HepG2 (cell line): ENCODE results near the gene TLK2. TPM values are rescaled to one million over a fixed set of nuclear protein-coding genes. Genes with fewer than 3 reads are reported as not detected.

Source experiments
- ATAC-seq: fragments of 200-7000 bp; cut with Tn5 transposase; 3 replicates; pipeline ENCODE4 v1.9.1; 2020; ENCODE audit warnings: mild to moderate bottlenecking, moderate library complexity
- BruUV-seq: library from RNA; stranded (reverse); fragments of 400-500 nt; replicated peaks from 2 replicates; lab custom pipeline; 2021; lab: Mats Ljungman, UMichigan
- CTCF ChIA-PET: fragments of 300-600 bp; formaldehyde crosslinking; extraction: SDS; loops from one replicate; lab custom pipeline; 2021; ENCODE audit warnings: low total read pairs, inconsistent platforms, low intra/inter-chr PET ratio; lab: Yijun Ruan, JAX
- POLR2A ChIA-PET: fragments of 350-600 bp; sonication (Branson Sonifier 250); formaldehyde crosslinking; loops from one replicate; lab custom pipeline; 2020; ENCODE audit warnings: antibody characterized with exemption, inconsistent platforms; lab: Yijun Ruan, JAX
- DNase-seq: peaks from one replicate; pipeline ENCODE4 v3.0.0-alpha.2; 2015; ENCODE audit warnings: low spot score
- FAIRE-seq: peaks from 3 replicates; lab custom pipeline; 2011; peaks lifted over from hg19 to GRCh38; lab: Jason Lieb, UNC
- H2AFZ ChIP-seq: one replicate; pipeline ENCODE4 v1.6.1; 2011; ENCODE audit warnings: low read length, inconsistent platforms
- H3K27ac ChIP-seq: fragments of 300-600 bp; 3 replicates; pipeline ENCODE4 v1.8.0; 2011; ENCODE audit warnings: mixed run types, mild to moderate bottlenecking, mixed read lengths, low read length, inconsistent platforms; ENCODE audit not compliant: insufficient read depth; ENCODE audit errors: extremely low read length
- H3K27me3 ChIP-seq, 2 experiments: fragments of 200-600 bp in 1 of 2; 2 replicates in 1 of 2; 3 replicates in 1 of 2; pipeline versions ENCODE4 v1.6.0 to v1.8.0; 2011; ENCODE audit warnings: low read length in 2 of 2, mild to moderate bottlenecking in 2 of 2, moderate library complexity in 2 of 2, inconsistent platforms in 1 of 2; ENCODE audit not compliant: insufficient read depth in 2 of 2, control insufficient read depth in 1 of 2
- H3K36me3 ChIP-seq, 2 experiments: fragments of 200-600 bp in 1 of 2; replicated peaks in 1 of 2; 2 replicates in 1 of 2; 3 replicates in 1 of 2; pipeline versions ENCODE4 v1.5.1 to v1.8.0; 2011; ENCODE audit warnings: low read length in 2 of 2, inconsistent platforms in 1 of 2; ENCODE audit not compliant: insufficient read depth in 2 of 2, control insufficient read depth in 1 of 2
- H3K4me1 ChIP-seq: 2 replicates; pipeline ENCODE4 v1.5.1; 2012; ENCODE audit warnings: low read length, inconsistent platforms; ENCODE audit not compliant: insufficient read depth
- H3K4me2 ChIP-seq: 2 replicates; pipeline ENCODE4 v1.6.0; 2011; ENCODE audit warnings: low read depth, low read length, inconsistent platforms
- H3K4me3 ChIP-seq, 3 experiments: fragments of 200-600 bp in 1 of 3; sonication (generic), shearing (Covaris generic) in 1 of 3; replicated peaks in 1 of 3; 2 replicates each; pipeline ENCODE4 v1.5.1; 2011 to 2016; ENCODE audit warnings: low read length in 3 of 3, inconsistent platforms in 2 of 3, low read depth in 2 of 3, mild to moderate bottlenecking in 2 of 3, control low read depth in 1 of 3, mixed read lengths in 1 of 3; ENCODE audit not compliant: insufficient read depth in 1 of 3
- H3K79me2 ChIP-seq: one replicate; pipeline ENCODE4 v1.6.1; 2011; ENCODE audit warnings: low read length, inconsistent platforms; ENCODE audit not compliant: insufficient read depth
- H3K9ac ChIP-seq: 2 replicates; pipeline ENCODE4 v1.6.0; 2011; ENCODE audit warnings: mild to moderate bottlenecking, low read depth, low read length, inconsistent platforms; ENCODE audit not compliant: insufficient read depth
- H3K9me3 ChIP-seq: 2 replicates; pipeline ENCODE4 v1.5.1; 2012; ENCODE audit warnings: mild to moderate bottlenecking, low read length
- H4K20me1 ChIP-seq: 2 replicates; pipeline ENCODE4 v1.6.0; 2011; ENCODE audit warnings: inconsistent platforms, mild to moderate bottlenecking, low read length, moderate library complexity; ENCODE audit not compliant: insufficient read depth
- BCL3 ChIP-seq: sonication (generic); formaldehyde crosslinking; IDR thresholded peaks from 2 replicates; pipeline ENCODE4 v1.5.1; 2020; ENCODE audit warnings: mild to moderate bottlenecking, missing genetic modification reagents, moderate library complexity
- BRF2 ChIP-seq: sonication (generic); formaldehyde crosslinking; IDR thresholded peaks from 2 replicates; pipeline ENCODE4 v1.8.1; 2022; ENCODE audit warnings: mild to moderate bottlenecking, missing genetic modification reagents
- RBM22 ChIP-seq: fragments of 200-400 bp; formaldehyde crosslinking; optimal IDR thresholded peaks from 2 replicates; pipeline ENCODE3; 2017; ENCODE audit warnings: mild to moderate bottlenecking, low read length, moderate library complexity
- SRSF9 ChIP-seq: fragments of 200-400 bp; formaldehyde crosslinking; IDR thresholded peaks from 2 replicates; pipeline ENCODE4 v1.6.1; 2018; ENCODE audit warnings: borderline replicate concordance, mild to moderate bottlenecking, low read depth, low read length; ENCODE audit not compliant: insufficient read depth, poor library complexity, severe bottlenecking
- ZNF207 ChIP-seq: fragments of 450-650 bp; IDR thresholded peaks from 2 replicates; pipeline ENCODE4 v1.6.1; 2016; ENCODE audit warnings: antibody characterized with exemption, borderline replicate concordance
- ZNF460 ChIP-seq: sonication (generic); formaldehyde crosslinking; IDR thresholded peaks from 2 replicates; pipeline ENCODE4 v1.5.1; 2020; ENCODE audit warnings: missing genetic modification reagents, mild to moderate bottlenecking, borderline replicate concordance
- WGBS: methylation state at CpG from one replicate; pipeline ENCODE4 v1.1.6; 2017; ENCODE audit warnings: low lambda C conversion rate; 5-methylcytosine and 5-hydroxymethylcytosine counted together
- in situ Hi-C: cut with HindIII; loops from 2 replicates; pipeline ENCODE4 v1.10.0; 2017; ENCODE audit warnings: low pct_unique_long_range_greater_than_20kb; ENCODE audit not compliant: extremely low pct_ligation_motif_present
- intact Hi-C: fragments of 100-400 bp; cut with micrococcal nuclease; formaldehyde crosslinking; loops from one replicate; pipeline ENCODE4 v1.10.0; 2022; ENCODE audit not compliant: unreplicated experiment
- polyA plus RNA-seq, 8 experiments: library from polyadenylated mRNA; depleted of rRNA in 3 of 8; stranded (reverse) in 7 of 8; unstranded in 1 of 8; fragments of >200 nt; fragmentation: Illumina TruSeq in 4 of 8; extraction: Trizol in 4 of 8; gene quantifications; 2 replicates each; pipeline versions ENCODE4 v1.2.1 to v1.2.3, GENCODE V29; 2011 to 2016; ENCODE audit warnings: low read depth in 4 of 8, missing spikeins in 1 of 8, mixed read lengths in 1 of 8; ENCODE audit not compliant: insufficient read depth in 1 of 8
- total RNA-seq, 5 experiments: library from RNA; depleted of rRNA; stranded (reverse); fragments of >200 nt; fragmentation: Illumina TruSeq; extraction: Trizol; gene quantifications; 2 replicates each; pipeline ENCODE4 v1.2.3, GENCODE V29; 2016; ENCODE audit warnings: low read depth in 1 of 5

TLK2 gene
- total and polyA plus RNA-seq, 2 of the 13 experiments (the other 11 are each of a cell fraction or from before 2014, with no cell fraction given) = 58.7 to 60.8 TPM

- no peaks in the 10 kb centered on the region for H3K79me2 ChIP-seq
- DNase-seq = no peak
- no peaks in the 10 kb centered on the region for H4K20me1 ChIP-seq
- TF ChIP-seq BRF2 (CRISPR knock-in tag) (no peak), BCL3 (CRISPR knock-in tag) (no peak), SRSF9 (no peak), ZNF207 (no peak), RBM22 (peak; percentile 16), ZNF460 (CRISPR knock-in tag) (no peak)
- TF ChIP-seq, all 625 proteins: peak for 1
- no TSS peak for BruUV-seq
- in situ Hi-C loops (no loop called here), intact Hi-C loops (no loop called here)
- H3K27ac ChIP-seq = no peak overlapping the region
- H3K9ac ChIP-seq = no peak overlapping the region
- no peaks in the 10 kb centered on the region for H3K4me1 ChIP-seq
- no peak for FAIRE-seq
- ATAC-seq = no peak
- no peaks in the 10 kb centered on the region for H3K27me3 ChIP-seq
- H3K4me3 ChIP-seq = no peak overlapping the region
- H3K4me2 ChIP-seq = no peak overlapping the region
- no peak overlapping the region for H2AFZ ChIP-seq
- CTCF ChIA-PET = no interaction called here
- POLR2A ChIA-PET = no interaction called here
- WGBS = 97% methylated on average over 7 of the region's 7 CpGs
- peaks cover 19 to 72% of the 10 kb centered on the region in 2 experiments for H3K36me3 ChIP-seq
- H3K9me3 ChIP-seq = no peaks in the 10 kb centered on the region
Measured at GRCh38 chr17:62588109-62588508, 109.5 kb downstream of the TLK2 start.
